WI38 (cell line): ENCODE data around the gene NCOR1.

Experiments used
- H3K4me3 ChIP-seq: 2 replicates; pipeline ENCODE4 v1.5.1; 2011; ENCODE audit warnings: low read depth, mild to moderate bottlenecking, control low read depth, low read length
- CTCF ChIP-seq: IDR thresholded peaks from 2 replicates; pipeline ENCODE4 v1.5.1; 2012; ENCODE audit warnings: low read depth, mild to moderate bottlenecking, control low read depth, low read length

Gene NCOR1

GRCh38 chr17:16037636-16038035, 177.7 kb downstream of the NCOR1 start:
- TF ChIP-seq CTCF: no peak
- no peak overlapping the region for H3K4me3 ChIP-seq

GRCh38 chr17:16036261-16036660, 179.1 kb downstream of the NCOR1 start:
- TF ChIP-seq CTCF: no peak
- no peak overlapping the region for H3K4me3 ChIP-seq

DNA sequence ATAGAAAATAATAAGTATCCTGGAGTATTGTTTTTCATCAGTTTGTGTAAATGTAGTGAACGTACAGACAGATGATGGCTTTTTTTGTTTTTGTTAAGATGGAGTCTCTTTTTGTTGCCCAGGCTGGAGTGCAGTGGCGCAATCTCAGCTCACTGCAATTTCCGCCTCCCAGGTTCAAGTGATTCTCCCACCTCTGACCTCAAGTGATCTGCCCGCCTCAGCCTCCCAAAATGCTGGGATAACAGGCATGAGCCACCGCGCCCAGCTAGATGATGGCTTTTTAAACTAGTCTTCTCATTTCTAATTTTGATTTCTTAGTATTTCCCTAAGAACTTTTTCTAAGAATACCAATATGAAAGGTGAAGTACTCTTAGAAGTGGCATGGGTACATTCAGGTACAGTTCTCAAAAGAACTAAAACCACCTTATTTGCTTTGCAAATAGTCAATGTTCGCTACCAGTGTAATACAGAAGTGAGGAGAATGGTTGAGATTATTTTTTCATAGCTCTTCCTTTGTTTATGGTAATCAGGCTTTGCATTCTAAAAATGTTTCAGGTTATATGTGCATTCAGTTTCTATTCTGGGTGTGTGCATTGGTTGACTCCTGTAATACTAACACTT, 181.5 kb downstream of the NCOR1 start:
- H3K4me3 ChIP-seq: no peak overlapping the region
- TF ChIP-seq CTCF: no peak

DNA sequence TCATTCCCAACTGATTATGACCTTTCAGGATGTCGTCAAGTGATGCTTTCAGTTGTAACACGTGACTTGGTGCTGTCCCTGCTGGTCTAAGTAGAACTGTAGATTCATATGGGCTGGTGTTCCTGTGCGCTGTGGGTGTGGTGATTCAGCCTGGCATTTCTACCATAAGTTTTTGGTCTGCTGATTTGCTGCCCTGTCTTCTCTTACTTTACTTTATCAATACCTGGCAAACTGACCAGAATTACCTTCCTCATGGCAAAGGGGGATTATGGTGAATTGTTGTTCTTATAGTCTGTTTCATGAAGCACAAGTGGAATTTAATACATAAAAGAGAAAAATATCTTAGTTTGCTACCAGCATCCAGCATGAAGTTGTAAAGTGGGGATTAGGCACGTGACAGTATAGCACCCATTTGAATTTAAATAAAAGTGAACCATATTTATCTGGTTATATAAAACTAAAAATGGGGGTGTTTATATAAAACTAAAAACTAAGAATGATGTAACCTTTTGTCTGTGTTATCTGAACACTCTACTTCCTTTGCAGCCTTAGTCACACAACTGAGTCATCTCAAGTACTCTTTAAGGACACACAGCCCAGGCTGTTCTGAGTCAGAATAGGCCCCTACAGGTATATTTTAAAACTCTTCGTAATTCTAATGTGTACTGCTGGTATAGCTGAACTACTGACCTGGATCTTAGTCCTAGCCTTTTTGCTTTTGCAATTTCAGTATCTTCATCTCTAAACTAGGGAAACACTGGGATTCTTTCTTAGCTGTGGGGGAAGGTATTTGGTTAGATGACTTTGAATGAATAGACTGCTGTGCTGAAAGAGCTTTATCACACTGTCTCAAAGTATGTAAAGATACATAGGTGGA, 187.4 kb downstream of the NCOR1 start:
- TF ChIP-seq CTCF: no peak
- H3K4me3 ChIP-seq: no peak overlapping the region

- no peak for TF ChIP-seq CTCF
- H3K4me3 ChIP-seq: no peak overlapping the region
Observed at GRCh38 chr17:16026895-16027294, 188.4 kb downstream of the NCOR1 start.

DNA sequence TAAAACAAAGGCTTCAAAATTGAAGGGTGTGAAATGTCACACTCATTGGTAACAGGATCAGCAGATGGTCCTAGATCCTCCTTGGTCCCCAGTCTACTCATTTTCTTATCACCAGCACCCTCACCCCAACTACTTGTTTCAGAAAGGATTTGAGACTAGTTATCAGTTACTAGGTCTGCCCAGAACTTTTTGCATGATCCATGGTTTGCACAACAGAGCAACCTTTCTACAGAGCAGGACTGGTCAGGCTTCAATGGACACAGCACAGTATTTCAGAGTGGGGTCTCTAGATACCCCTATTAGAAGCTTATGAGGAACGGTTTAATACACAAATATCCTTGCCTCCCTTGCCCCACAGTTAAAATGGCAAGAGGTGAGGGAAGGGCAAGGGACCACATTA, 190.1 kb downstream of the NCOR1 start:
- H3K4me3 ChIP-seq: no peak overlapping the region
- TF ChIP-seq CTCF: no peak

DNA sequence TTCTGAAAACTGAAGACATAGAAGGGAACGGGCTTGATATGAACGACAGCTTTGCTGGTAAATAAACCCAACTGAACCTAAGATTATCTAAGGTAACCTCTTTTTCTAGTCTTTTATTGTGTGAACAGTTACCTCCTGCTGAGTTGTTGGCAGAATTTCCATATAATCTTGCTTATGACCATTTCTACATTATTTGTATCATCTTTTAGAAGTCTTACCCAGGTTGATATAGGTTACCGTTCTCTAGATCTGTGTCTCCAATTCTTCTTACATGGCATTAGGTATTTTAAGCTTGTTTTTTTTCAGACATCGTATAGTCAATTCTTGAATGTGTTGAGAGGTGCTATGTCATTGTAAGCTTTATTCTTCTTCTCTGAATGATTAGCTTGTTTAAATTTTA, 191.5 kb downstream of the NCOR1 start:
- no peak overlapping the region for H3K4me3 ChIP-seq
- no peak for TF ChIP-seq CTCF
